HepG2 (cell line): ENCODE data around the gene SLC12A3. TPM values are rescaled to one million over a fixed set of nuclear protein-coding genes. Genes with fewer than 3 reads are reported as not detected.
A peak's percentile ranks its signal among the peaks of the same experiment; 100 is the strongest.

Experiments
- ARID2 ChIP-seq: sonication (generic); formaldehyde crosslinking; IDR thresholded peaks from 2 replicates; pipeline ENCODE4 v1.8.1; 2022; ENCODE audit warnings: mild to moderate bottlenecking, missing genetic modification reagents, borderline replicate concordance
- CHD4 ChIP-seq: fragments of 200-600 bp; sonication (generic); IDR thresholded peaks from 2 replicates; pipeline ENCODE4 v1.7.0; 2017; ENCODE audit warnings: mild to moderate bottlenecking, low read length, borderline replicate concordance
- EED ChIP-seq: sonication (generic); formaldehyde crosslinking; IDR thresholded peaks from 2 replicates; pipeline ENCODE4 v1.5.0; 2020; ENCODE audit warnings: mild to moderate bottlenecking, missing genetic modification reagents
- GTF2F1 ChIP-seq: fragments of 150-350 bp; IDR thresholded peaks from 2 replicates; pipeline ENCODE4 v1.6.1; 2014; ENCODE audit warnings: low read length
- HDAC1 ChIP-seq: sonication (generic); formaldehyde crosslinking; IDR thresholded peaks from 2 replicates; pipeline ENCODE4 v1.5.1; 2020; ENCODE audit warnings: mild to moderate bottlenecking, missing genetic modification reagents
- HNRNPUL1 ChIP-seq: fragments of 200-400 bp; formaldehyde crosslinking; IDR thresholded peaks from 2 replicates; pipeline ENCODE4 v1.6.1; 2017; ENCODE audit warnings: low read depth, mild to moderate bottlenecking, low read length, moderate library complexity
- LCORL ChIP-seq, 2 experiments: fragments of 450-650 bp in 1 of 2; sonication (generic) in 1 of 2; formaldehyde crosslinking in 1 of 2; IDR thresholded peaks; 2 replicates each; pipeline versions ENCODE4 v1.5.0 to v1.6.1; 2017 to 2020; ENCODE audit warnings: antibody characterized with exemption in 1 of 2, missing genetic modification reagents in 1 of 2
- MTA3 ChIP-seq: sonication (generic); formaldehyde crosslinking; IDR thresholded peaks from 2 replicates; pipeline ENCODE4 v1.4.0; 2020; ENCODE audit warnings: missing genetic modification reagents
- RFXAP ChIP-seq: sonication (generic); formaldehyde crosslinking; IDR thresholded peaks from 2 replicates; pipeline ENCODE4 v1.4.0; 2020; ENCODE audit warnings: missing genetic modification reagents, borderline replicate concordance
- SAFB2 ChIP-seq: sonication (generic); formaldehyde crosslinking; IDR thresholded peaks from 2 replicates; pipeline ENCODE4 v1.5.1; 2020; ENCODE audit warnings: missing genetic modification reagents, low read depth, mild to moderate bottlenecking, borderline replicate concordance
- TBL1XR1 ChIP-seq: fragments of 150-350 bp; IDR thresholded peaks from 2 replicates; pipeline ENCODE4 v1.6.1; 2014; ENCODE audit warnings: borderline replicate concordance, low read length; ENCODE audit not compliant: partially characterized antibody
- ZBTB1 ChIP-seq: sonication (generic); formaldehyde crosslinking; IDR thresholded peaks from 2 replicates; pipeline ENCODE4 v1.4.0; 2020; ENCODE audit warnings: missing genetic modification reagents, borderline replicate concordance
- ZNF263 ChIP-seq: sonication (generic); formaldehyde crosslinking; IDR thresholded peaks from 2 replicates; pipeline ENCODE4 v1.4.0; 2020; ENCODE audit warnings: missing genetic modification reagents
- ZNF616 ChIP-seq: sonication (generic); formaldehyde crosslinking; IDR thresholded peaks from 2 replicates; pipeline ENCODE4 v1.5.0; 2020; ENCODE audit warnings: low read depth, mild to moderate bottlenecking, missing genetic modification reagents
- ZNF747 ChIP-seq: sonication (generic); formaldehyde crosslinking; IDR thresholded peaks from 2 replicates; pipeline ENCODE4 v1.8.1; 2023; ENCODE audit warnings: missing genetic modification reagents, mild to moderate bottlenecking, borderline replicate concordance
- ZNF850 ChIP-seq: sonication (generic); formaldehyde crosslinking; conservative IDR thresholded peaks from 2 replicates; pipeline ENCODE4 v1.9.0; 2021; ENCODE audit warnings: mild to moderate bottlenecking, missing genetic modification reagents
- polyA plus RNA-seq, 8 experiments: library from polyadenylated mRNA; depleted of rRNA in 3 of 8; stranded (reverse) in 7 of 8; unstranded in 1 of 8; fragments of >200 nt; fragmentation: Illumina TruSeq in 4 of 8; extraction: Trizol in 4 of 8; gene quantifications; 2 replicates each; pipeline versions ENCODE4 v1.2.1 to v1.2.3, GENCODE V29; 2011 to 2016; ENCODE audit warnings: low read depth in 4 of 8, missing spikeins in 1 of 8, mixed read lengths in 1 of 8; ENCODE audit not compliant: insufficient read depth in 1 of 8
- total RNA-seq, 5 experiments: library from RNA; depleted of rRNA; stranded (reverse); fragments of >200 nt; fragmentation: Illumina TruSeq; extraction: Trizol; gene quantifications; 2 replicates each; pipeline ENCODE4 v1.2.3, GENCODE V29; 2016; ENCODE audit warnings: low read depth in 1 of 5
- TF ChIP-seq, protein P1 (sequence below): sonication (generic); formaldehyde crosslinking; IDR thresholded peaks from 2 replicates; pipeline ENCODE4 v1.4.0; 2020; ENCODE audit warnings: missing genetic modification reagents, borderline replicate concordance
- TF ChIP-seq, protein P2 (sequence below): IDR thresholded peaks from 2 replicates; pipeline ENCODE4 v1.6.1; 2016; ENCODE audit warnings: low read depth, control low read depth
- TF ChIP-seq, protein P3 (sequence below): fragments of 450-650 bp; IDR thresholded peaks from 2 replicates; pipeline ENCODE4 v1.6.1; 2017
- TF ChIP-seq, protein P4 (sequence below): sonication (generic); formaldehyde crosslinking; IDR thresholded peaks from 2 replicates; pipeline ENCODE4 v1.4.0; 2020; ENCODE audit warnings: missing genetic modification reagents, borderline replicate concordance

SLC12A3 gene
- total and polyA plus RNA-seq, 2 of the 13 experiments (the other 11 are each of a cell fraction or from before 2014, with no cell fraction given): 6.2 TPM; not detected in 1

DNA sequence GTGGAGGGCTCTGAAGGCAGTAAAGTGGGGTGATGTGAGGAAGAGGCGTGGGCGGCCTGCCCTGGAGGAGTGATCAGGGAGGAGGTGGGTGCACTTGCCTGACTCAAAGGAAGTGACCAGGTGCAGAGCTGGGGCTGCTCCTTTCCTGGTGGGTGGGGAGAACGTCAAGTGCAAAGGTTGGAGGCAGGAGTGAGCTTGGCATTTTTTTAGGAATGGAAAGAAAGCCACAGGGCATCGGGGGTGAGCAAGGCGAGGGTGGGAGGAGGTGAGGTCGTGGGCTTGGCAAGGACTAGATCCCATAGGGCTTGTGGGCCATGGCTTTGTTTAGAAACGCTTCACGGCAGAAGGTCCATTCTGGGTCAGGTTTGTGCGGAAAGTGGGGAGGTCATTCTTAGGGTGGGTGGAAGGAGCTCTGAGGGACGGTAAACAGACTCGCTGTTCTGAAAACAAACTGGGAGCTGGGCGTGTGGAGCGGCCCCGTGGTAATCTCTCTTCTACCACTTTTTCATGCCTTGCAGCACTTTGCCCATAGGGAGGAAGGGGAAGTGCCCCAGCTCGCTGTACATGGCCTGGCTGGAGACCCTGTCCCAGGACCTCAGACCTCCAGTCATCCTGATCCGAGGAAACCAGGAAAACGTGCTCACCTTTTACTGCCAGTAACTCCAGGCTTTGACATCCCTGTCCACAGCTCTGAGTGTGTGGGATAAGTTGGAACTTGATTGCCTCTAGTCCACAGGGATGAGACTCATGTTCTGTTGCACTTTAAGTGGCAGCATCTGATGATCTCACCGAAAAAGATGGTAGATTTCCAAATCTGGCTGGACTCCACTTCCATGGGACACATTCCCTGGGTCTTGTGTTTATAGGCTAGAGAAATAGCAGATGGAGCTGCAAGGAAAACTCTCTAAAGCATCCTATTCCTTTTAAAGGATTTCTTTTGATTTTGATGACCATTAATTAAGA, 48.0 kb downstream of the SLC12A3 start (continued):
- no peak for TF ChIP-seq ZNF616 (CRISPR knock-in tag)
- TF ChIP-seq, protein P1, sequence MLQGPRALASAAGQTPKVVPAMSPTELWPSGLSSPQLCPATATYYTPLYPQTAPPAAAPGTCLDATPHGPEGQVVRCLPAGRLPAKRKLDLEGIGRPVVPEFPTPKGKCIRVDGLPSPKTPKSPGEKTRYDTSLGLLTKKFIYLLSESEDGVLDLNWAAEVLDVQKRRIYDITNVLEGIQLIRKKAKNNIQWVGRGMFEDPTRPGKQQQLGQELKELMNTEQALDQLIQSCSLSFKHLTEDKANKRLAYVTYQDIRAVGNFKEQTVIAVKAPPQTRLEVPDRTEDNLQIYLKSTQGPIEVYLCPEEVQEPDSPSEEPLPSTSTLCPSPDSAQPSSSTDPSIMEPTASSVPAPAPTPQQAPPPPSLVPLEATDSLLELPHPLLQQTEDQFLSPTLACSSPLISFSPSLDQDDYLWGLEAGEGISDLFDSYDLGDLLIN: no peak
- TF ChIP-seq ARID2: no peak
- 0 out of 2 replicates have a peak, but pooled peaks have one; percentile 15 for TF ChIP-seq ZNF263 (CRISPR knock-in tag)
- no peak for TF ChIP-seq GTF2F1
- TF ChIP-seq EED (CRISPR knock-in tag): peak; percentile 87; the same call in 1 of the 2 replicates
- TF ChIP-seq TBL1XR1: no peak
- TF ChIP-seq HDAC1 (CRISPR knock-in tag): no peak
- TF ChIP-seq, protein P2, sequence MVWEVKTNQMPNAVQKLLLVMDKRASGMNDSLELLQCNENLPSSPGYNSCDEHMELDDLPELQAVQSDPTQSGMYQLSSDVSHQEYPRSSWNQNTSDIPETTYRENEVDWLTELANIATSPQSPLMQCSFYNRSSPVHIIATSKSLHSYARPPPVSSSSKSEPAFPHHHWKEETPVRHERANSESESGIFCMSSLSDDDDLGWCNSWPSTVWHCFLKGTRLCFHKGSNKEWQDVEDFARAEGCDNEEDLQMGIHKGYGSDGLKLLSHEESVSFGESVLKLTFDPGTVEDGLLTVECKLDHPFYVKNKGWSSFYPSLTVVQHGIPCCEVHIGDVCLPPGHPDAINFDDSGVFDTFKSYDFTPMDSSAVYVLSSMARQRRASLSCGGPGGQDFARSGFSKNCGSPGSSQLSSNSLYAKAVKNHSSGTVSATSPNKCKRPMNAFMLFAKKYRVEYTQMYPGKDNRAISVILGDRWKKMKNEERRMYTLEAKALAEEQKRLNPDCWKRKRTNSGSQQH (CRISPR knock-in tag): no peak
- TF ChIP-seq ZNF747 (CRISPR knock-in tag): peak; percentile 57; the same call in 1 of the 2 replicates
- no peak for TF ChIP-seq LCORL (IDR thresholded peaks at IDR 0.05)
- peak; percentile 51; the same call in 1 of the 2 replicates for TF ChIP-seq LCORL (CRISPR knock-in tag; IDR thresholded peaks at IDR 0.05)
- TF ChIP-seq, protein P3, sequence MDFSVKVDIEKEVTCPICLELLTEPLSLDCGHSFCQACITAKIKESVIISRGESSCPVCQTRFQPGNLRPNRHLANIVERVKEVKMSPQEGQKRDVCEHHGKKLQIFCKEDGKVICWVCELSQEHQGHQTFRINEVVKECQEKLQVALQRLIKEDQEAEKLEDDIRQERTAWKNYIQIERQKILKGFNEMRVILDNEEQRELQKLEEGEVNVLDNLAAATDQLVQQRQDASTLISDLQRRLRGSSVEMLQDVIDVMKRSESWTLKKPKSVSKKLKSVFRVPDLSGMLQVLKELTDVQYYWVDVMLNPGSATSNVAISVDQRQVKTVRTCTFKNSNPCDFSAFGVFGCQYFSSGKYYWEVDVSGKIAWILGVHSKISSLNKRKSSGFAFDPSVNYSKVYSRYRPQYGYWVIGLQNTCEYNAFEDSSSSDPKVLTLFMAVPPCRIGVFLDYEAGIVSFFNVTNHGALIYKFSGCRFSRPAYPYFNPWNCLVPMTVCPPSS: no peak
- TF ChIP-seq ZNF850: no peak
- TF ChIP-seq SAFB2 (CRISPR knock-in tag): 0 out of 2 replicates have a peak, but pooled peaks have one; percentile 49
- no peak for TF ChIP-seq ZBTB1 (CRISPR knock-in tag)
- no peak for TF ChIP-seq HNRNPUL1
- TF ChIP-seq MTA3 (CRISPR knock-in tag): no peak
- no peak for TF ChIP-seq RFXAP (CRISPR knock-in tag)
- no peak for TF ChIP-seq CHD4
- TF ChIP-seq, protein P4, sequence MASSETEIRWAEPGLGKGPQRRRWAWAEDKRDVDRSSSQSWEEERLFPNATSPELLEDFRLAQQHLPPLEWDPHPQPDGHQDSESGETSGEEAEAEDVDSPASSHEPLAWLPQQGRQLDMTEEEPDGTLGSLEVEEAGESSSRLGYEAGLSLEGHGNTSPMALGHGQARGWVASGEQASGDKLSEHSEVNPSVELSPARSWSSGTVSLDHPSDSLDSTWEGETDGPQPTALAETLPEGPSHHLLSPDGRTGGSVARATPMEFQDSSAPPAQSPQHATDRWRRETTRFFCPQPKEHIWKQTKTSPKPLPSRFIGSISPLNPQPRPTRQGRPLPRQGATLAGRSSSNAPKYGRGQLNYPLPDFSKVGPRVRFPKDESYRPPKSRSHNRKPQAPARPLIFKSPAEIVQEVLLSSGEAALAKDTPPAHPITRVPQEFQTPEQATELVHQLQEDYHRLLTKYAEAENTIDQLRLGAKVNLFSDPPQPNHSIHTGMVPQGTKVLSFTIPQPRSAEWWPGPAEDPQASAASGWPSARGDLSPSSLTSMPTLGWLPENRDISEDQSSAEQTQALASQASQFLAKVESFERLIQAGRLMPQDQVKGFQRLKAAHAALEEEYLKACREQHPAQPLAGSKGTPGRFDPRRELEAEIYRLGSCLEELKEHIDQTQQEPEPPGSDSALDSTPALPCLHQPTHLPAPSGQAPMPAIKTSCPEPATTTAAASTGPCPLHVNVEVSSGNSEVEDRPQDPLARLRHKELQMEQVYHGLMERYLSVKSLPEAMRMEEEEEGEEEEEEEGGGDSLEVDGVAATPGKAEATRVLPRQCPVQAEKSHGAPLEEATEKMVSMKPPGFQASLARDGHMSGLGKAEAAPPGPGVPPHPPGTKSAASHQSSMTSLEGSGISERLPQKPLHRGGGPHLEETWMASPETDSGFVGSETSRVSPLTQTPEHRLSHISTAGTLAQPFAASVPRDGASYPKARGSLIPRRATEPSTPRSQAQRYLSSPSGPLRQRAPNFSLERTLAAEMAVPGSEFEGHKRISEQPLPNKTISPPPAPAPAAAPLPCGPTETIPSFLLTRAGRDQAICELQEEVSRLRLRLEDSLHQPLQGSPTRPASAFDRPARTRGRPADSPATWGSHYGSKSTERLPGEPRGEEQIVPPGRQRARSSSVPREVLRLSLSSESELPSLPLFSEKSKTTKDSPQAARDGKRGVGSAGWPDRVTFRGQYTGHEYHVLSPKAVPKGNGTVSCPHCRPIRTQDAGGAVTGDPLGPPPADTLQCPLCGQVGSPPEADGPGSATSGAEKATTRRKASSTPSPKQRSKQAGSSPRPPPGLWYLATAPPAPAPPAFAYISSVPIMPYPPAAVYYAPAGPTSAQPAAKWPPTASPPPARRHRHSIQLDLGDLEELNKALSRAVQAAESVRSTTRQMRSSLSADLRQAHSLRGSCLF: no peak
